Loucy (cell line): Measurements from ENCODE around the gene LTBR.

ENCODE experiments used
- CTCF ChIP-seq: fragments of 200-600 bp; sonication (generic); conservative IDR thresholded peaks from 2 replicates; pipeline ENCODE4 v1.5.1; 2014; ENCODE audit warnings: mild to moderate bottlenecking, antibody characterized with exemption, low read length
- EZH2phosphoT487 ChIP-seq: fragments of 200-600 bp; IDR thresholded peaks from 2 replicates; pipeline ENCODE4 v1.6.1; 2018; ENCODE audit warnings: antibody characterized with exemption, mild to moderate bottlenecking, moderate library complexity, borderline replicate concordance

- no peak for TF ChIP-seq CTCF
- TF ChIP-seq EZH2phosphoT487 = no peak
These were observed 43.1 kb upstream of the LTBR start for GRCh38 chr12:6340745-6341416.
